Parathyroid adenoma (tissue), 2 donors: ENCODE measurements around the gene ZNF831.

Experiments used
- H2AFZ ChIP-seq: fragments of 300-600 bp; sonication (generic); one replicate; pipeline ENCODE4 v1.7.0; 2017; ENCODE audit warnings: antibody characterized with exemption, mild to moderate bottlenecking
- H3K27ac ChIP-seq: fragments of 300-600 bp; sonication (generic); one replicate; pipeline ENCODE4 v1.7.0; 2017
- H3K27me3 ChIP-seq: fragments of 300-600 bp; sonication (generic); one replicate; pipeline ENCODE4 v1.7.0; 2017; ENCODE audit warnings: low read length; ENCODE audit not compliant: control insufficient read depth, insufficient read depth
- H3K36me3 ChIP-seq: fragments of 300-600 bp; sonication (generic); one replicate; pipeline ENCODE4 v1.7.0; 2017; ENCODE audit warnings: low read length; ENCODE audit not compliant: control insufficient read depth, insufficient read depth
- H3K4me1 ChIP-seq: fragments of 300-600 bp; sonication (generic); one replicate; pipeline ENCODE4 v1.7.0; 2017; ENCODE audit warnings: control low read depth
- H3K4me2 ChIP-seq: fragments of 300-600 bp; sonication (generic); one replicate; pipeline ENCODE4 v1.7.0; 2017; ENCODE audit warnings: low read length
- H3K4me3 ChIP-seq: fragments of 300-600 bp; sonication (generic); one replicate; pipeline ENCODE4 v1.7.0; 2017; ENCODE audit warnings: low read depth, low read length
- H3K79me2 ChIP-seq: fragments of 300-600 bp; sonication (generic); one replicate; pipeline ENCODE4 v1.7.0; 2017; ENCODE audit warnings: control low read depth
- H3K9ac ChIP-seq: fragments of 300-600 bp; sonication (generic); one replicate; pipeline ENCODE4 v1.7.0; 2017; ENCODE audit warnings: mild to moderate bottlenecking
- H3K9me3 ChIP-seq: fragments of 300-600 bp; sonication (generic); one replicate; pipeline ENCODE4 v1.7.0; 2017; ENCODE audit warnings: low read length; ENCODE audit not compliant: control insufficient read depth
- TF ChIP-seq, protein P1 (sequence below): fragments of 300-600 bp; sonication (generic); IDR thresholded peaks from one replicate; pipeline ENCODE4 v1.7.0; 2017; ENCODE audit warnings: antibody characterized with exemption, mild to moderate bottlenecking
- donor health status: primary hyperparathyroidism.

ZNF831 gene

DNA sequence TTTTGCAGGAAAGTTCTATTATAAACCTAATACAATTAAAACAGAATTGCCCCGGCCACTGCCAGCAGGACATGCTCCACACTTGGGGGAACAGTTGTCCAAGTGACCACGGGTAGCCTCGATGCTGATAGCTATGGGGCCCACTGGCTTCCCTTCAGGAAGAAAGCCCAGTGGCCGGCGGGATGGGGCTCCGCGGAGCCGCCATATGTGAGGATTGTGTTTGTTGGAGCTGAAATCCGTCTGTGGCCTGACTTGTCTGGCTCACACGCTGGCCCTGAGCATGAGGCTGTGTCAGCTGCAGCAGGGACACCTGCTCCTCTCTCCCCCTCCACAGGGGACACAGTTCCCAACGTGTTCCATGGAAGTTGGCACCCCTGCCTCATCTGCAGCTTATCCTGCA is 46.6 kb downstream of the ZNF831 start:
- no peaks in the 10 kb centered on the region for H3K36me3 ChIP-seq
- no peak overlapping the region for H3K4me2 ChIP-seq
- no peak overlapping the region for H3K9ac ChIP-seq
- H3K4me1 ChIP-seq: no peaks in the 10 kb centered on the region
- no peaks in the 10 kb centered on the region for H3K79me2 ChIP-seq
- no peaks in the 10 kb centered on the region for H3K27me3 ChIP-seq
- no peaks in the 10 kb centered on the region for H3K9me3 ChIP-seq
- H2AFZ ChIP-seq: no peak overlapping the region
- H3K27ac ChIP-seq: no peak overlapping the region
- no peak overlapping the region for H3K4me3 ChIP-seq
- TF ChIP-seq, protein P1, sequence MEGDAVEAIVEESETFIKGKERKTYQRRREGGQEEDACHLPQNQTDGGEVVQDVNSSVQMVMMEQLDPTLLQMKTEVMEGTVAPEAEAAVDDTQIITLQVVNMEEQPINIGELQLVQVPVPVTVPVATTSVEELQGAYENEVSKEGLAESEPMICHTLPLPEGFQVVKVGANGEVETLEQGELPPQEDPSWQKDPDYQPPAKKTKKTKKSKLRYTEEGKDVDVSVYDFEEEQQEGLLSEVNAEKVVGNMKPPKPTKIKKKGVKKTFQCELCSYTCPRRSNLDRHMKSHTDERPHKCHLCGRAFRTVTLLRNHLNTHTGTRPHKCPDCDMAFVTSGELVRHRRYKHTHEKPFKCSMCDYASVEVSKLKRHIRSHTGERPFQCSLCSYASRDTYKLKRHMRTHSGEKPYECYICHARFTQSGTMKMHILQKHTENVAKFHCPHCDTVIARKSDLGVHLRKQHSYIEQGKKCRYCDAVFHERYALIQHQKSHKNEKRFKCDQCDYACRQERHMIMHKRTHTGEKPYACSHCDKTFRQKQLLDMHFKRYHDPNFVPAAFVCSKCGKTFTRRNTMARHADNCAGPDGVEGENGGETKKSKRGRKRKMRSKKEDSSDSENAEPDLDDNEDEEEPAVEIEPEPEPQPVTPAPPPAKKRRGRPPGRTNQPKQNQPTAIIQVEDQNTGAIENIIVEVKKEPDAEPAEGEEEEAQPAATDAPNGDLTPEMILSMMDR: no peak

DNA sequence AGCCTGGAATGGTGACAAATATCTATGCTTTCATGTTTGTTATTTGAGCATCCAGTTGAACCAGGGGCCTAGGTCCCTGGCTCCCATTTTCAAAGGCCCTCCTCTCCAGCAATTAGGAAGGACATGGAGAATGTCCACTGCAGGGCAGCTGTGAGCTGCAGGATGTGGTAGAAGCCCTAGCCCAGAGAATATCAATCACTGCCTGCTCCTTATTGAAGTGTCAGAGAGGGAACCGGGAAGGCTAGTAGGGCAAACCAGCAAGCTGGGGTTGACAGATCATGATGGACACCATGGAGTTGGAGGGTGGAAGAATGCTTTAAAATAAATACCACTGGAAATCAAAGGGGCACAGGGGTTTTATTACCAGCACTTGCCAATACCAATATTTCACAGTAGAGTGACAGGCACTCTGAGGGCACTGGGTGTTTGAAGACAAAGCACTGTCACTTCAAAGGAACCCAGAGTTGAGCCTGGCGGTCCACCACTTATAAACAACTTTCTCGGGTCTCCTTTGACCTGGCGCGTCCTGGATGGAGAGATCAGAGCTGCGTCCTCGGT is 47.7 kb downstream of the ZNF831 start:
- Histone ChIP-seq H3K79me2 (no peaks in the 10 kb centered on the region), H3K9me3 (no peaks in the 10 kb centered on the region)

DNA sequence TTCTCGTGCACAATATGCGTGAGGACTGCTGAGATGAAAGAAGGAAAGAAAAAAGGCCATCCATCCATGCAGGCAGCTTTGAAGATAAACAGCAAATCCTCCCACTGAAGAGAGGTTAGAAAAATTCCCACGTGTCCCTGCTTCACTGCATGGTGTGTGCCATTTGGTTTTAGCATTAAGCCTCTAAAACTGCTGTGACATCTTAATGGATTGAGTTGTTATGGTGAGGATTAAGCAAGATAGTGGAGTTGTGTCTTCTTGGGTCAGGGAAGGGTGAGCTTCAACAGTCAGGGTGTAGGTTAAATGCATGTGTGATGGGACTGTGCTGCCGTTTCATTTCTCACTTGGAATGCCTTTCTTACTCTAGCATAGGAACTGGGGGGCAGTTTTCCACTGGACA is 50.5 kb downstream of the ZNF831 start:
- no peaks in the 10 kb centered on the region for H3K27me3 ChIP-seq
- no peaks in the 10 kb centered on the region for H3K9me3 ChIP-seq
- H3K36me3 ChIP-seq: no peaks in the 10 kb centered on the region
- H3K79me2 ChIP-seq: no peaks in the 10 kb centered on the region
- TF ChIP-seq, protein P1: no peak
- H3K27ac ChIP-seq: no peak overlapping the region
- H3K4me2 ChIP-seq: no peak overlapping the region
- H2AFZ ChIP-seq: no peak overlapping the region
- H3K9ac ChIP-seq: no peak overlapping the region
- no peaks in the 10 kb centered on the region for H3K4me1 ChIP-seq
- H3K4me3 ChIP-seq: no peak overlapping the region

More for the DNA sequence above, 47.7 kb downstream of the ZNF831 start:
- Histone ChIP-seq H3K27me3 (no peaks in the 10 kb centered on the region), H3K4me2 (no peak overlapping the region), H2AFZ (no peak overlapping the region), H3K9ac (no peak overlapping the region), H3K4me1 (no peaks in the 10 kb centered on the region), H3K4me3 (no peak overlapping the region), H3K36me3 (no peaks in the 10 kb centered on the region), H3K27ac (no peak overlapping the region)
- TF ChIP-seq, protein P1: no peak

DNA sequence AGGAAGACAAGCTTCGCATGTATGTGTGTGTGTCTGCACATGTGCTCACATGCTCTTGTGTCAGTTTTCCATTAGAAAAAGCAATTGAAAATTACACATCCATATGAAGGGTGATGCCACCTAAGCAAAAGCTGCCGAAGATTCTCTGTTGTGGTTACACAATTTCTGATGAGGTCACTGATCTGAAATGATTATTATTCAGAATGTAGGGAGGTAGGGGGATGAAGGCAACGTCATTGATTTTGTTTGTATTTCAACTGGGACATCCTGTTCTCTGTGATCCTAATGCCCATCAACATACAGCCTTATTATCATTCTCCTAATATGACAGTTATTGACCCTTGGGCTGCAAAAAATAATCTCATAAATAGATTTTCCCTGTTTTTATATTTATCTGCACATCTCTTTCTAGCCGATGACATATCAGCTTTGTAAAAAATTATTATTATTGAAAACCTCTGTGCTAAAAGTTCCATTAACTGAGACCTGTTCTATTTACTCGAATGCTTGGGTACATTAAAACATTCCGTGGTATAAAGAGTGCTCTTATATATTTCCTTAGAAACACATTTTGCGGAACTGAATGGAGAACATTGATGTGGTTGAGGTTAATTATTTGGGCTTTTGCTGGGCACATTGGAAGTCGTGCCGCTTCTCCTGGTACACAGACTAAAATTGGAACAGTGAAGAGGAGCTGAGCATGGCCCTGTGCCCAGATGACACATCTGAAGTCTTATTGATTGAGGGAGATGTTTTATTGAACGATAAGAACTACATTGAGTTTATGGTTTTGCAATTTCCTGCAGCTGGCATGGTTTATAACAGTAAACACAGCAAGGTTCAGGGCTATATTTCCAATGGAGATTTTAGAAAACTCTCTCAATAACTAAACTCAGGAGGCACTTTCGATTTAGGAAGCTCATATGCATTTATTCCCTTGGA is 51.3 kb downstream of the ZNF831 start:
- H3K9ac ChIP-seq: no peak overlapping the region
- TF ChIP-seq, protein P1: no peak
- H3K4me3 ChIP-seq: no peak overlapping the region
- no peak overlapping the region for H3K4me2 ChIP-seq
- no peaks in the 10 kb centered on the region for H3K36me3 ChIP-seq
- no peak overlapping the region for H2AFZ ChIP-seq
- no peak overlapping the region for H3K27ac ChIP-seq
- no peaks in the 10 kb centered on the region for H3K79me2 ChIP-seq
- H3K9me3 ChIP-seq: no peaks in the 10 kb centered on the region
- H3K4me1 ChIP-seq: no peaks in the 10 kb centered on the region
- H3K27me3 ChIP-seq: no peaks in the 10 kb centered on the region
